NCI-H128 (cell line): Measurements from ENCODE around the gene TMEM214.

Source experiments
- DNase-seq: peaks from one replicate; lab custom pipeline; 2025; ENCODE audit not compliant: unreplicated experiment; lab: John Stamatoyannopoulos, UW

Gene TMEM214

GRCh38 chr2:27039426-27039825 is 6.7 kb downstream of the TMEM214 start:
- DNase-seq, result no peak

- no peak for DNase-seq
These were observed 7.1 kb downstream of the TMEM214 start for GRCh38 chr2:27039871-27040270.

GRCh38 chr2:27040282-27040681 is 7.5 kb downstream of the TMEM214 start:
- no peak for DNase-seq

- DNase-seq, result no peak
These were observed 9.0 kb downstream of the TMEM214 start for GRCh38 chr2:27041752-27042151.

- no peak for DNase-seq
These were observed 9.4 kb downstream of the TMEM214 start for GRCh38 chr2:27042159-27042661.

GRCh38 chr2:27042985-27043634 is 10.3 kb downstream of the TMEM214 start:
- DNase-seq, result no peak

- DNase-seq, result no peak
These were observed 16.9 kb downstream of the TMEM214 start for GRCh38 chr2:27049422-27050280.

GRCh38 chr2:27050281-27050995 is 17.7 kb downstream of the TMEM214 start:
- DNase-seq, result peak; percentile 87

GRCh38 chr2:27050996-27051901 is 18.5 kb downstream of the TMEM214 start, which contains the start of gene AGBL5:
Gene AGBL5 (plus strand): TSS chr2:27051668. CDS start chr2:27052959, 1,291 bp downstream.
- DNase-seq, result peak; percentile 90

- DNase-seq, result no peak
These were observed 19.3 kb downstream of the TMEM214 start for GRCh38 chr2:27051902-27052645.

GRCh38 chr2:27053321-27053720 is 20.6 kb downstream of the TMEM214 start:
- no peak for DNase-seq

GRCh38 chr2:27053776-27054175 is 21.0 kb downstream of the TMEM214 start:
- no peak for DNase-seq

- DNase-seq, result no peak
These were observed 22.0 kb downstream of the TMEM214 start for GRCh38 chr2:27054721-27055120.

GRCh38 chr2:27057184-27057583 is 24.4 kb downstream of the TMEM214 start:
- DNase-seq, result no peak

GRCh38 chr2:27058210-27058609 is 25.4 kb downstream of the TMEM214 start:
- no peak for DNase-seq

- DNase-seq, result no peak
These were observed 26.5 kb downstream of the TMEM214 start for GRCh38 chr2:27059141-27059820.

GRCh38 chr2:27060323-27060722 is 27.6 kb downstream of the TMEM214 start:
- DNase-seq, result no peak

- DNase-seq, result no peak
These were observed 32.4 kb downstream of the TMEM214 start for GRCh38 chr2:27065128-27065527.

- DNase-seq, result no peak
These were observed 34.6 kb downstream of the TMEM214 start for GRCh38 chr2:27067385-27067784.
